Iris pigment epithelial cell (primary cell): ENCODE data around the gene APAF1.

Experiments
- DNase-seq: peaks from one replicate; pipeline ENCODE4 v3.0.0-alpha.2; 2011; ENCODE audit warnings: low read depth

APAF1 gene

DNA sequence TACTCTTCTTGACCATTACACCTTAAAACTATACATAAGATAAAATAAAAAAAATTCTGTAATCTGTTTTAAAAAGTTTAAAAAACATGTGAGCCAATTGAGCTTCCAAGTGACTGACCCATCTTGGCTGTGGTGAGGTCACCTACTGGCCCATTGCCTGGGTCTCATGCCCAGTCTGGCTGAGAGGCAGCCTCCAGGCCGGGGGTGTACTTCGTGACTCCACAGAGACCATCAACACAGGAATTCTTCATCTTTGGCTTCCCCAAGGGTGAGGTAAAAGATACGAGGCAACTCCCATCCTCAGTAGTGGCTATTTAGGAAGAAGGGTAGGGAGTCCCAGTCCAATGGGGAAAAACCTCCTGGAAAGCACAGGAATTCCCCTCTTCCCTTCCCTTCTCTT, 113.2 kb downstream of the APAF1 start:
- peak; percentile 17 for DNase-seq

GRCh38 chr12:98763656-98764055, 118.6 kb downstream of the APAF1 start:
- no peak for DNase-seq

GRCh38 chr12:98767248-98767647, 122.2 kb downstream of the APAF1 start:
- no peak for DNase-seq

DNA sequence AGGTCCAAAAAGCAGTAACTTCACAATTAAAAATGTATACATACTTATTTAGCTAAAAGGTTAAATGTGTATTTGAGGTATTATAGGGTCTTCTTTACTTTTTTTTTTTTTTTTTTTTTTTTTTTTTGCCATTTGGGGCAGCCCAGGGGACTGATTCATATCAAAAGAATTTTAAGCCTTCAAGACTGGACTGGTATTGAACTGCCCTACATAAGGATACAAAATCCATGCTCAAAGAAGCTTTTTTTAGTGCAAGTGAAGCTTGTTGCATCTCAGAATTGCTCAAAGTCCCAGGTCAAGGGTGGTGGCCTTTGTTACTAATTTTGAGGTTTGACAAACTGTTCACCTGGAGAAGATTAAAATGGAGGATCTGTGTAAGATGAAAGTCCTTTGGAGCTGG, 124.0 kb downstream of the APAF1 start:
- DNase-seq, result no peak

GRCh38 chr12:98770230-98770629, 125.1 kb downstream of the APAF1 start:
- DNase-seq, result no peak

DNA sequence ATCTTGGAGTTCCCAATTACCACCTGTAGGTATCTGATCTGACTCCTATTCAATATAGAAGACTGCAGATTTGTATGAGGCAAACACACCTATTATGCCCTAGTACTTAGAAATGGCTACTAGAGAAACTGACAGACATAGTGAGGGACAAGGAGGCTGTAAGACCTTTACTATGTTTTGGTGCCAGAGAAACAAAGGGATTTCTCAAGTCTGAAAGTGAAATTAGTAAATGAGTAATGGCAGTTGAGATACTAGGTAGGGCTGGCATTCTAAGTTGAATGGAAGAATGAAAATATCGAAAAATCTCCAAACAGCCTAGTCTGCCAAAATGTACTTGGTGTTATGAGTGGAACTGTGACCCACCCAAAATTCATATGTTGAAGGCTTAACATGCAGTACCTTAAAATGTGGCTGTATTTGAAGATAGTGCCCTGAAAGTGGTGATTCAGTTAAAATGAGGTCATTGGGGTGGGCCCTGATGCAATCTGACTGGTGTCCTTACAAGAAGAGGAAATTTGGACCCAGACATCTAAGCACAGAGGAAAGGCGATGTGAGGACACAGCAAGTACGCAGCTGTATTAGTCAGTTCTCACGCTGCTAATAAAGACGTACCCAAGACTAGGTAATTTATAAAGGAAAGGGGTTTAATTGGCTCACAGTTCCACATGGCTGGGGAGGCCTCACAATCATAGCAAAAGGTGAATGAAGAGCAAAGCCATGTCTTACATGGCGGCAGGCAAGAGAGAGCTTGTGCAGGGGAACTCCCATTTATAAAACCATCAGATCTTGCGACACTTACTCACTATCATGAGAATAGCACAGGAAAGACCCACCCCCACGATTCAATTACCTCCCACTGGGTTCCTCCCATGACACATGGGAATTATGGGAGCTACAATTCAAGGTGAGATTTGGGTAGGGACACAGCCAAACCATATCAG, 127.0 kb downstream of the APAF1 start:
- DNase-seq, result no peak

DNA sequence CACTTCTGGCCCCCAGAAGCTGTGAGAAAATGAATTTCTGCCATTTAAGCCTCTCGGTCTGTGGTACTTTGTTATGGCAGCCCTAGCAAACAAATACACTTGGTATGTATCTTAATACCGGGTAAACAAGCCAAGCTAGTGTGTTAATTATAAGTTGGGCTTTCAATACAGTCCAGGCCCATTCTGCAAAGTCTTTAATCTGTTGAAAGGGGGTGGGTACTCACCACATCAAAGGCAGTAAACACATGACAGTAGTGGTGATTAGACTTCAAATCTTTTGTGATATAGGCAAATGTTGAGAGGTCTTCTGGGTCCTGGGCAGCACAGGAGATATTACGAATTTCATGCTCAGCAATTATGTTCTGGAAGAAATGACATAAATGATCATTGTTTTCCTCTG, 127.7 kb downstream of the APAF1 start:
- DNase-seq, result no peak

DNA sequence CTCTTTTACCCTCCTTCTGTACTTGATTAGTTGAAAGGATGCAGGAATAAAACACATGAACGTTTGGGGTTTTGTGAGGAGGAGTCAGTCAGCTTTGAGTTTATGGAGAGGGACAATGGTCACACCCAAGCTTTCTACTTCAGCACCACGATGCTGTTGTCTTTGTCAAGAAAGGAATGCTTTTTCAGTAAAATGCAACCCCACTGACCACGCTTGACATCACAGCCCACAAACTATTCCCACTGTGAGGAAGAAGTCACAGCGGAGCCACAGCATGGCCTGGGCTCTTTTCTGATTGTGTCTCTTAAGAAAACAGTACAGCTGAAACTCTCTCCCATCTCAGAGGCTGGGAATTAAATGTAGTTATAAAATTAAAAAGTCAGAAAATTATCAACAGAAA, 135.2 kb downstream of the APAF1 start:
- no peak for DNase-seq

DNA sequence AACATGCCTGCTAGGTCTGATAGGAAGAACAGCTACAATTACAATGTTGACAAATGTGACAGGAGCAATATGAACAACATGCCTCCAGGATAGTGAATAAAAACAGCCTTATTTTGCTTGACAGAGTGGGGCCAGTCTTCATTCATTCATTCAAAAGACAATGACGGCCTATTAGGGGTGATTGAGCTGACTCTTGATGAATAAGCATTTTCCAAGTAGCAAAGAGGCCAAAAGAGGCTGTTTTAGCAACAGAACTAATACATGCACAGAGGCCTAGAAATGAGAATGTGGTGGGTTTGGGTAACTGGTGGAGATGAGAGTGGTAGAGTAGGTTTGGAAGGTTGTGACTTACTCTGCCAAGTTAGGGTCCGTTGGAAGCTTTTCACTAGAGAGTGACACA, 138.3 kb downstream of the APAF1 start:
- no peak for DNase-seq
